Thyroid gland (tissue), 4 donors: Measurements from ENCODE around the gene EXOSC3.

ENCODE experiments used
- CTCF ChIP-seq, 6 experiments: fragments of 200-600 bp in 3 of 6; fragments of 450-650 bp in 3 of 6; sonication (generic) in 3 of 6; IDR thresholded peaks; one replicate each; pipeline ENCODE4 v1.5.1; 2016 to 2019; ENCODE audit warnings: antibody characterized with exemption in 6 of 6, mild to moderate bottlenecking in 2 of 6, inconsistent platforms in 1 of 6, moderate library complexity in 1 of 6
- POLR2A ChIP-seq, 2 donors: fragments of 450-650 bp; IDR thresholded peaks; one replicate each; pipeline ENCODE4 v1.6.1; 2017; ENCODE audit warnings: antibody characterized with exemption in 2 of 2, mild to moderate bottlenecking in 2 of 2, moderate library complexity in 1 of 2

- TF ChIP-seq POLR2A (IDR thresholded peaks at IDR 0.05) (no peak), CTCF (IDR thresholded peaks at IDR 0.05) (no peak)
Observed at GRCh38 chr9:37745970-37746369, 38.9 kb downstream of the EXOSC3 start.
